HG03135 (cell line): ENCODE results near the gene FARS2.

Experiments
- ATAC-seq: cut with Tn5 transposase; IDR thresholded peaks from one replicate; pipeline ENCODE4 v1.9.1; 2021; ENCODE audit warnings: mild to moderate bottlenecking, moderate library complexity; ENCODE audit not compliant: unreplicated experiment

Gene FARS2

DNA sequence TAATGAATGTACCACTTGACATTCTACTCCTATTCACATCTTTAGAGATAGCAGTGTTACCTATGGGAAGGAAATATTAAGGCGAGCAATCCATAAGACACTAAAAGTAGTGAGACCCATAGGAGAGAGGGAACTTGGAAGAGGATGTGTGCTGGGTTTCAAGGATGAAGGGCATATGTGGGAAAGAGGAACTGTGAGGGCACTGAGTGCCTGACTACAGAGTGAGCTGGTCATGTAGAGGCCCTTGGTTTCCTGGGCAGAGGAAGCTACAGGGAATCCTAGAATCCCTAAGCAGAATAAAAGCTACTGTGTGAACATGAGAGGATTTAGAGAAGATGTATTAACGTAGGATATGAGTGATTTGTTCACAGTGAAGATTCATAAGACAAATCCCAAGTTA, 262.8 kb downstream of the FARS2 start:
- ATAC-seq: no peak

DNA sequence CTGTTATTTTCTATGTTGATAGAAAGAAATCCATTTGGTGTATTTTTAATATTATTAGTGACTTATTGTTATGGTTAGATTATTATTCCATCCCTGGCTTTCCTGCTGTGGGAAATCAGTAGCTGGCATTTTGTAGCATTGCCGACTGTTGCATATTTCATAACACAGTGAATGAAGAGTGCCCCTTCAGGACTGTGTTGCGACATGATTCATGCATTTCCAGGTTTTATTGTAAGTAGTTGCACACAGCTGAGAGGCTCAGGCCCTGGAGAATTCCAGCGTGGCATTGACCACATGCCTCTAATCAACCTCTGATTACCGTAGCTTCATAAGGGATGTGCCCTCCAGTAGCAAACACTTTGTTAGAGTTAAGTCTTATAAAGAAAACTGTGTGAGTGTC, 263.9 kb downstream of the FARS2 start:
- ATAC-seq: no peak

DNA sequence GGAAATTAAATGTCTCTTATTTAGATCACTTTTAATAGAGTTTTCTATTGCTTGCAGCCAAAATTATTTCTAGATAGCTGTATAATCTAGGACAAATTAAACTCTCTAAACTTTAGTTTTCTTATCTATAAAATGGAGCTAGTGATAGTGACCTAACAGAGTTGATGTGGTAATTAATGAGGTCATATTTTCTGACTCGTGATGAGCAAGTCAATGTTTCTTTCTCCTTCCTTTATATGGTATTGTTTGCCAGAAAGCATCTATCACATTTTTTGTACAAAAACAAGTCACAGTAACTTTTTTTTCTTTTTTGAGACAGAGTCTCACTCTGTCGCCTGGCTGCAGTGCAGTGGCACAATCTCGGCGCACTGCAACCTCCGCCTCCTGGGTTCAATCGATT, 267.7 kb downstream of the FARS2 start:
- no peak for ATAC-seq

DNA sequence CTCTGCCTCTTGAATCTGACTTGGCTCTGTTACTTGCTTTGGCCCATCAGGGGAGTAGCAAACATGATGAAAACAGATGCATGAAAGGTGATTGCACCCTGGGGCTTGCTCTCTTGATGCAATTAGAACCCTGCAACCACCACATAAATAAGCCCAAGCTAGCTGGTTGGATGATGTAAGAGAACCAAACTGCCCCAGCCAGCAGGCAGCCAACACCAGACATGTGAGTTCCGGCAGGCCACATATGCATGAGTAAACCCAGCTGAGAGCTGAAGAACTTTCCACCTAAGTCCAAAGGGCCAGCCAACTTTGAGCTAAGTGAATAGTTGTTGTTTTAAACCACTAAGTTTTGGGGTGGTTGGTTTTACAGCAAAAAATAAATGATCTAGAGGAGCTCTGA, 268.4 kb downstream of the FARS2 start:
- ATAC-seq: no peak

DNA sequence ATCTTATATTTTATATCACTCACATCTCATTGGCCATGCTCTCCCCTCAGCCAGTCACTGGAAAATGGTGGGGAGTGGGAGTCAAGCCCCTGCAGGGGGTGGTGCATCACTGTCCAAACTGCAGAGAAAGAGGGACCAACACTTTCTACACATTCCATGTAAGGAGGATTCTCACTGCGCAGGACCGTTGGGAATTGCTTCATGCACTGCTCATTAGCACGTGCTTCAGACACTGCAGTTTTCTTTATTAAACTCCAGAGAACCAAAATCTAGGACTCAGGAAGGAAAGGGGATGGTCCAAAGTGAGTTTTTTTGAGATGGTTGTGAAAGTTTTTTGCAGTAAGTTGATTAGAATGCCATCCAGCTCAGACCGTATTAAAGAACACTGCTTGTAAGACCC, 269.8 kb downstream of the FARS2 start:
- no peak for ATAC-seq

DNA sequence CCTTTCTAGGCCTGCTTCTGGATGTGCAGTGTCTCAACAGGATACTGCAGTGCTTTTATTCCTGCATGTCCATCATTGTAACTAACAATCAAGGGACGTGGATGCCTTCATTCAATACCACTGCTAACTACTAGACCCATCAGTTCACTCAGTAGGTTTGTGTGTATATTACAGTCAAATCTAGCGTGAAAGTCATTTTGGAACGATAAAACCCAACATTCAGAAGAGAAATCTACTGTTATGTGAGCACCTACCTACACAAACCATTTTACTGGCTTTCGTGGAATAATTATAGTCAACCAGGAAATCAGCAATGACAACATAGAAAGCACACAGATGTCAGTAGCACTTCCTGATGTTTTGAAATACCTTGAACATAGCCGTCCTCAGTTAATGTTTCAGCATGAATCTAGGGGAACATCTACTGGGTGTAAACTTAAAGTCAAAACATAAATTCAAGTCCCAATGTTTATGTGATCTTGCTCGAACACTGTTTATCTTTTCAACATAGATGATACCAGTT, 270.6 kb downstream of the FARS2 start:
- no peak for ATAC-seq

DNA sequence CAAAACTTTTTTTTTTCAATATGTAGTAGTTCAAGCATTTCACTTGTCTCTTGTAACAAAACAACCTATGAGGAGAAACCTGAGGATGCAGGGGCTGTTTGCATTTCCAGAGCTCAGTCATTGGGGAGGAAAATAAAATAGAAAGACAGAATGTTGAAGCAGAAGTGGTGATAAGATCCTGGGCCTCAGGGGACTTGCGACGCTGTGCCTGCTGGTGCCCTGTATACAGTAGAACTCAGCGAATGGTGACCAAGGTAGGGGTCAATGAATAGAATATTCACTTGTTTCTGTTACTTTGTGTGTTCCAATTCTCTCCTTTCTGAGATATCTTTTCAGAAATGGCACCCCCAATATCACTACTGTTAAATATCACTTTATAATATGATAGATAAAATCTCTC, 271.6 kb downstream of the FARS2 start:
- ATAC-seq: no peak

DNA sequence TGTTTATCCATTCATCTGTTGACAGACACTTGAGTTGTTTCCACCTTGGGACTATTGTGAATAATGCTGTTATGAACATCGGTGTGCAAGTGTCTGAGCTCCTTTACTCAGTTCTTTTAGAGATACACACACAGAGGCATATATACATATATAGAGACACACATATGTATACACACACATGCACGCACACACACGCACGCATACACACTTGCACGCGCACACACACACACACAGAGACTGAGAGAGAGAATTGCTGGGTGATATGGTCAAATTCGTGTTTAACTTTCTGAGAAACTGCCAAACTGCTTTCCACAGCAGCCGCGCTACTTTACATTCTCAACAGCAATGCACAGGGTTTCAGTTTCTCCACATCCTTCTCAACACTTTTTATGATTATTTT, 273.3 kb downstream of the FARS2 start:
- ATAC-seq: no peak

DNA sequence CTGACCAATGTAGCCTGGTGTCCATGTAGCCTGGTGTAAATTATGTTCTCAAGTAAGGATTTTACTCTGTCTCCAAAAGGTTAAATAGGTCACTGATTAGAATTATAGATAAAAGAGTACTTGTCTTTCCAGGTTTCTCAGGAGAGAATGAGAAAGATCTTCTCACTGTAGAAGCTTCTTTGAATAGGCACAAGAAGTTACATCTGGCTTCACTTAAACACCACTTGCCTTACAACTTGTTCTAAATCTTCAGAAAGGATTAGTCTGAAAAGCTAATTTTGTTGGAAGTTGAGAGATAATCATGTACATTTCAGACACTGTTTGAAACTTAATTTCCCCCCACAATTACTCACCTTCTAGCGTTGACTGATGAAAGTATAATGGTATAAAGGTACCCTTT, 275.3 kb downstream of the FARS2 start:
- ATAC-seq: no peak

DNA sequence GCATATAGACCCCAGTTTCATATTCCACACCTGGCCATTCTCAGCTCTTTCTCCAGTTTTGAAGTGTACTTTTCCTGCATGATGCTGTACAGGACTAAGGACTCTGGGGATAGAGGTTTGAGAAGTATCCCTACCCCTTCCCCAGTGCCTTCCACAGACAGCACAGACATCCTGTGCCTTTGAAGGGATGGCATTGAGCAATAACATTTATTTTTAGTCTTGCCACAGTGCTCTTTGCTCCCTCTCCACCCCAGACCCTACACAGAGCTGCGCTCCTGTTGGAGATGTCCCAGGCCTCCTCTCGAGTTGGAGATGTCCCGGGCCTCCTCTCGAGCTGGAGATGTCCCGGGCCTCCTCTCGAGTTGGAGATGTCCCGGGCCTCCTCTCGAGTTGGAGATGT, 275.8 kb downstream of the FARS2 start:
- ATAC-seq: no peak

DNA sequence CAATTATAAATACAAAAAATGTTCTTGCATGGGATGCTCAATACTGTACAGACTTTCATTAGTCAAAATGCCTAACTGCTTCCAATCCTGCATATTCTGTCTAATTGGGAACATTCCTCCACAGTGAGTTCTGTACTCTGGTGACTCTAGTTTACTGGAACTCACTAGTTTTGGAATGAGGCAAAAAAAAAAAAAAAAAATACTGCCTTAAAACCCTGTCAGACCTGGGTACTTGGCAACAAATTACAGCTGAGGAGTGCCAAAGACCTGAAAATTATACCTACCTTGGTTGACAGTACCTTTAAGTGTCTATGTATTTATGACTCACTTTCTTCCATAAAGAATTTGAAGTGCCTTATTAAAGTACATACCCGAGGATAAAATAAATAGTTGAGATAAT, 276.7 kb downstream of the FARS2 start:
- ATAC-seq: no peak

DNA sequence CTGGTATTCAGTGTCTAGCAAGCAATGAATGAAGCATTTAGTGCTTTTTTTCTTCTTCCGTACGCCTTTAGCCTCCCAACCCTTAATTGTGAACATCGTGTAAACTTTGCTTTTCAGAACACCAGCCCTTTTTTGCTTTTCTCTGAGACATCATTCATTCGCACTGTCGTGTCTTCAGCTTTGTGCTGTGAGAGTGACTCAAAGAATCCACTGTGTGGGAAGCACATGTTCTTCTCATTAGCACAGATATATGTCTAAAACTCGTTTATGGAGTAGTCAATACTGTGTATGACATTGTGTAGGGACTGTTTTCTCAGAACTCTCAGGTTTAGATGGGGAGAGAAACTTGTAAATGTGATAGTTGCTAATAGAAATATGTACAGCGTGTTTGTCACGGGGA, 279.1 kb downstream of the FARS2 start:
- no peak for ATAC-seq

DNA sequence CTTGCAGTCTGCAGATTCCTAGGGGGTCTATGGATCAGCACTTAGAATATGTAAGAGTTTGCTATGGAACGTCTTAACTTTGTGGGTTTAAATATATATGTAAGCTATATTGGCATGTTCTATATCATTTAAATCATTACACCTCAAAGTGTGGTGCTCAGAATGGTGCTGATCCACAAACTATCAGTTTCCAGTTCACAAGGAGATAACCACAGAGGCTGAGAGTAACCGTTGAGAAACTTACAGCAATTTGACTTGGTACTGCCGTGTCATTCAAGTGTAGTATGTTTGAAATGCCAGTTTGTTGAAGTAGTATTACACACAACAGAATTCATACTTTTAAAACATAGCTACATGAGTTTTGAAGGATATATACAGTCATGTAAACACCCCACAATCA, 279.7 kb downstream of the FARS2 start:
- no peak for ATAC-seq

DNA sequence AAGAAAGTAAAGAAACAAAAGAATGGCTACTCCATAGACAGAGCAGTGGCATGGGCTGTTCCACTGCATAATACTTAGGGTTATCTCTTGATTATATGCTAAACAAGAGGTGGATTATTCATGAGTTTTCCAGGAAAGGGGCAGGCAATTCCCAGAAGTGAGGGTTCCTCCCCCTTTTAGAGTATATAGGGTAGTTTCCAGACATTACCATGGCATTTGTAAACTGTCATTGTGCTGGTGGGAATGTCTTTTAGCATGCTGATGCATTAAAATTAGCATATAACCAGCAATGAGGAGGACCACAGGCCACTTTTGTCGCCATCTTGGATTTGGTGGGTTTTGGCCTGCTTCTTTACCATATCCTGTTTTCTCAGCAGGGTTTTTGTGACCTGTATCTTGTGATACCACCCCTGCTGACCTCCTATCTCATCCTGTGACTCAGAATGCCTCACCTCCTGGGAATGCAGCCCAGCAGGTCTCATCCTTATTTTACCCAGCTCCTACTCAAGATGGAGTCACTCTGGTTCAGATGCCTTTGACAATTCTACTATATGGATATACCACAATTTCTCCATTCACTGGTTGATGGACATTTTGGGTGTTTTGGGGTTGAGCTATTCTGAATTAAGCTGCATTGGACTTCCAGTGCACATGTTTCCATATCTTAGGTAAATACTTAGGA, 280.6 kb downstream of the FARS2 start:
- ATAC-seq: no peak

DNA sequence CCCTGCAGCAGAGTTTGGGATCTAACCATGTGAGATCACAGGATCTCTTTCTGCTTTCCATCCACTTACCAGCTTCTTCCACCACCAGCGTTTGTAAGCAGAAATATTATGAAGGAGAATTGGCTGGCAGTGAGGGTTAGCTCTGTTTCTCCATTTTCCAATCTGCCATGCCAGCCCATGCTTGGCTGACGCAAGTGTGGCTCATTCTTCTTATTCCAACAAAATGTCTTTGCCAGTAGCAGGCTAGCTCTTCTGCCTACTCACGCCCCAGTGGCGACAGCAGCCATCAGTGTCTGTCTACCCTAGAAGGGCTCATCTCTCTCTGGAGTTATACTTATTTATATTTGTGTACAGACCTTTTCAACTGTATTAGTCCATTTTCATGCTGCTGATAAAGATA, 286.2 kb downstream of the FARS2 start:
- ATAC-seq: no peak

DNA sequence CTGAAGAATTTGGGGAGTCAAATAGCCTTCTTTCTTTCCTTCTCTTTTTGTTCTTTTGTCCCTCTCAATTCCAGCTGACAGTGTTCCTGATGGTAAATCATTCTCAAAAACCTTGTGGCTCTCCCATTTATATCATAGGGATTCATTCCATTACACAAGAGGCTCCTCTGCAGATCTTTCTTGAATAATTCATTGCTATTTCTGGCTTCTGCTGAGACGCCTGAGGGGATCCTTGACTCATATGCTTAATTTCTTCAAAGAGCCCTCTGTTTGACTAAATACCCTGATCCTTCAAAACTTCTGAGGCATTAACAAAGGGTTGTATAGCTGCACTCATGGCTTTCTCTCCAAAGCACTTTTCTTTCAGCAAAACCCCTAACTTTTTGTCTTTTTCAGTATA, 289.3 kb downstream of the FARS2 start:
- ATAC-seq: no peak

DNA sequence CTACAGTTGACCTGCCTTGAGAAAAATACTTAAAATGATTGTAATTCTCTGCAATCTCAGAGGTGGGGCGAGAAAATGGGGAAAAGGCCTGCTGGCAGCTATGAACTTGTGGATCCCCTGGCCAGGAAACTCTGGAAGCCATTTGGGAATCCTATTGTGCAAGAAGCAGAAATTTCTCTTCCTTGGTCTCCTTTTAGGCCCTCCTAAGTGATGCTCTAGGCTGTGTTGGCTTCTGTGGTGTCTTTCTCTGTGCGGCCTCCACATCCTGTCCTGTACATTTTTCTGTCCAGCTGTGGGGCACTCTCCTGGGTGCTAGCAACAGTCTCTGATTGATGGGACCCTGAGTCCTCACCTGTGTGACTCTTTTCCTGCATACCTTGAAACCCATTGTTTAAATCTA, 290.9 kb downstream of the FARS2 start:
- ATAC-seq: no peak

DNA sequence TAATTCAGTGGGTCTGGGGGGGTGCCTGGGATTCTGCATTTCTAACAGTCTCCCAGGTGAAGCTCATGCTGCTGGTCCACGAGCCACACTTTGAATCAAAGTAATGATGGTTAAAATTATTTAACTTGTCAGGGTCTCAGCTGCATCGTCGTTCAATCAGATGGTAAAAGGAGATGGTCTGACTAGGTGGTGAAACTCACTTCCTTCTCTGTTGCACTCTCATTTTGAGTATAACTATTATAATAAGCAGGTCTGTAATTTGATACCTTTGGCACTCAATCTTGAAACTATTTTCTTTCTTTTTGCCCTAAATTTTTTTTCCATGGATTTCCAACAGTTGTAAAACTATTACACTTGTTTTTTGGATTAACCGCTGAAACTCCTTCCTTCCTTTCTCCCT, 292.5 kb downstream of the FARS2 start:
- ATAC-seq: no peak

DNA sequence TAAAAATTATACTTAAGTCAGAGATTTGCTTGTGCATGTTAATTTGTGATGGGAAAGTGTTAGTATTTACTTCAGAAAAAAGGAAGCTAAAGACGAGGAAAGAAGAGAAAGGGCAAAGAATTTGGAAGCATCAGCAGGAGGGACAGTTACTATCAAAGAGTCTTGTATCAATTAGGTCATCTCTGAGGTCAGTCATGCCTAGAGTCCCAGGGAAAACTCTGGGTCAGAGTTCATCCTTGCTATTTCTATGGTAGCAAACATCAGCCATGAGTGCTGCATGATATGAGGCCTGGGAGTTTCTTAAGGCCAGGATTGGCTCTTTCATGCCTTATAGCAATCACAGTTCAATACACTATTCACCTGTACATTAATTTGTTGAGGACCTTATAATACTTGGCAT, 292.9 kb downstream of the FARS2 start:
- no peak for ATAC-seq

DNA sequence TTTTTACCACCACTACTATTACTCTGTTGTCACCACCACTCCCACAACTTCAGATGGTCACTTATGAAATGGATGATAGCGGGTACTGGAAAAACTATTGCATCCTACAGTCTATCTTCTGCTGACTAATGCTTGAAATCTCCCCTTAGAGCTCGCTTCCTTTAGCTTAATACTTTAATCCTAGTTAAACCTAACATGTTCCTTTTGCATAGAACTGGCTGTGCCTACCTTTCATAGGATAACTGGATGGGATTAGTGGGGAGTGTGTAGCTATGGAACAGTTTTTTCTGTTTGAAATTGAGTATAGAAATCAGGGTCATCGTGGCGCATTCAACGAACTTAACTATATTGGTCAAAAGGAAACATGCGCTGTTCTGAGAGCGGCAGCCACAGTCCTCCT, 294.7 kb downstream of the FARS2 start:
- ATAC-seq: no peak

DNA sequence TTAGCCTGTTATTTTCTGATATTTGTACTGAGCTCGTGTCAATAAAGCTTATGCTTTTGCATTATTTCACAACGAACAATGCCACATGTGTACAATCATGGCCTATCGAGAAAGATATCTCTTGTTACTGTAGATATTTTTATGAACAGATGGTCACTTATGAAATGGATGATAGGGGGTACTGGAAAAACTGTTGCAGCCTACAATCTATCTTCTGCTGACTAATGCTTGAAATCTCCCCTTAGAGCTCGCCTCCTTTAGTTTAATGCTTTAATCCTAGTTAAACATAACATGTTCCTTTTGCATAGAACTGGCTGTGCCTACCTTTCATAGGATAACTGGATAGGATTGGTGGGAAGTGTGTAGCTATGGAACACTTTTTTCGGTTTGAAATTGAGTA, 296.2 kb downstream of the FARS2 start:
- no peak for ATAC-seq

DNA sequence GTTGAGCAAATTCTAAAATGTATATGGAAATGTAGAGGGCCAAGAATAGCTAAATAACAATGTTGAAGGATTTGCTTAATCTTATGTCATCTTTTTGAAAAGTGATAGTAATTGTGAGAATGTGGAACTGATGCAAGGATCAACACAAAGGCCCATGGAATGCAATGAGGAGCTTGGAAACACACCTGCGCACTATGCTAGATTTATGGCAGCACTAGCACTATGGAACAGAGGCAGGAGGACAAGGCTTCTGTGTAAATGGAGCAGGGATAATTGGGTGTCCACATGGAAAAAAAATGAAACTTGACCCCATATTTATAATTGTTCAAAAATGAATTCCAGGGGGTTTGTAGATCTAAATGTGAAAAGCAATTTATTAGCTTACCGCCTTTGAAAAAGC, 298.3 kb downstream of the FARS2 start:
- ATAC-seq: no peak

DNA sequence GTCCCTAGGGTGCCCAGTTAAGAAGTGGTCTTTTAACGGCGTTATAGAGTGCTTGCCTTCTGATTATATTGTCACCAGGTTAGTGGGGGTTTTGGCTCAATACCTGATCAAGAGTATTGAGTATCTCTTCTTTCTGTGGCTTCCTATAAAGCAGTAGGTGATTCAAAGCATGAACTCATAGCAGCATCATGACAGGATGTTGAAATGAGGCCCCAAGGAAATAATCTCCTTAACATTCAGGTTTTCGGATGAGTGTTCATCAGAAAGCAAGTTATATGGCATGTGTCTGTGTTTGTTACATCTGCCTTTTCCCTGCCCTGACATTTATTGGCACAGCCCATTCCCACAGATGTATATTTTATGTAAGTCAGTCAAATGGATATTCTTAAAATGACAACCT, 301.0 kb downstream of the FARS2 start:
- no peak for ATAC-seq
